ENCODE data around the gene SCUBE1. TPM values are rescaled to one million over a fixed set of nuclear protein-coding genes. Genes with fewer than 3 reads are reported as not detected.

SCUBE1 gene
- total RNA-seq, 4 donors from 2014 or later: 0.28 to 3.7 (median 1.7) TPM

GRCh38 chr22:43297270-43298061 lies 45.7 kb downstream of the SCUBE1 start:
- TF ChIP-seq CTCF (IDR thresholded peaks at IDR 0.05): no peak
- ATAC-seq (ENCODE audit: low FRiP score) (no peak), DNase-seq (ENCODE audit: low spot score) (no peak)

GRCh38 chr22:43296276-43296902 lies 46.8 kb downstream of the SCUBE1 start:
- no peak for ATAC-seq (ENCODE audit: low FRiP score)
- no peak for TF ChIP-seq CTCF (IDR thresholded peaks at IDR 0.05)
- no peak for DNase-seq (ENCODE audit: low spot score)

- TF ChIP-seq CTCF (IDR thresholded peaks at IDR 0.05): no peak
- ATAC-seq (ENCODE audit: low FRiP score): no peak
These were observed 47.5 kb downstream of the SCUBE1 start for GRCh38 chr22:43295660-43296059.

GRCh38 chr22:43295173-43295572 lies 48.0 kb downstream of the SCUBE1 start:
- ATAC-seq (ENCODE audit: low FRiP score) (no peak), DNase-seq (ENCODE audit: low spot score) (no peak)
- TF ChIP-seq CTCF (IDR thresholded peaks at IDR 0.05): no peak

More at GRCh38 chr22:43295660-43296059, 47.5 kb downstream of the SCUBE1 start:
- DNase-seq (ENCODE audit: low spot score): no peak

GRCh38 chr22:43293655-43294392 lies 49.3 kb downstream of the SCUBE1 start:
- no peak for TF ChIP-seq CTCF (IDR thresholded peaks at IDR 0.05)
- DNase-seq (ENCODE audit: low spot score) (no peak), ATAC-seq (ENCODE audit: low FRiP score) (no peak)

GRCh38 chr22:43293259-43293654 lies 49.9 kb downstream of the SCUBE1 start:
- DNase-seq (ENCODE audit: low spot score): no peak
- no peak for ATAC-seq (ENCODE audit: low FRiP score)
- TF ChIP-seq CTCF (IDR thresholded peaks at IDR 0.05): no peak

All from omental fat pad (tissue), 4 donors.